ENCODE data around the gene SPATA7.
"Not testable (repeated sequence)": the region's sequence is repeated elsewhere in the genome, so short reads cannot be mapped to it uniquely, and the experiment has no call there.

The SPATA7 gene, protein sequence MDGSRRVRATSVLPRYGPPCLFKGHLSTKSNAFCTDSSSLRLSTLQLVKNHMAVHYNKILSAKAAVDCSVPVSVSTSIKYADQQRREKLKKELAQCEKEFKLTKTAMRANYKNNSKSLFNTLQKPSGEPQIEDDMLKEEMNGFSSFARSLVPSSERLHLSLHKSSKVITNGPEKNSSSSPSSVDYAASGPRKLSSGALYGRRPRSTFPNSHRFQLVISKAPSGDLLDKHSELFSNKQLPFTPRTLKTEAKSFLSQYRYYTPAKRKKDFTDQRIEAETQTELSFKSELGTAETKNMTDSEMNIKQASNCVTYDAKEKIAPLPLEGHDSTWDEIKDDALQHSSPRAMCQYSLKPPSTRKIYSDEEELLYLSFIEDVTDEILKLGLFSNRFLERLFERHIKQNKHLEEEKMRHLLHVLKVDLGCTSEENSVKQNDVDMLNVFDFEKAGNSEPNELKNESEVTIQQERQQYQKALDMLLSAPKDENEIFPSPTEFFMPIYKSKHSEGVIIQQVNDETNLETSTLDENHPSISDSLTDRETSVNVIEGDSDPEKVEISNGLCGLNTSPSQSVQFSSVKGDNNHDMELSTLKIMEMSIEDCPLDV

DNA sequence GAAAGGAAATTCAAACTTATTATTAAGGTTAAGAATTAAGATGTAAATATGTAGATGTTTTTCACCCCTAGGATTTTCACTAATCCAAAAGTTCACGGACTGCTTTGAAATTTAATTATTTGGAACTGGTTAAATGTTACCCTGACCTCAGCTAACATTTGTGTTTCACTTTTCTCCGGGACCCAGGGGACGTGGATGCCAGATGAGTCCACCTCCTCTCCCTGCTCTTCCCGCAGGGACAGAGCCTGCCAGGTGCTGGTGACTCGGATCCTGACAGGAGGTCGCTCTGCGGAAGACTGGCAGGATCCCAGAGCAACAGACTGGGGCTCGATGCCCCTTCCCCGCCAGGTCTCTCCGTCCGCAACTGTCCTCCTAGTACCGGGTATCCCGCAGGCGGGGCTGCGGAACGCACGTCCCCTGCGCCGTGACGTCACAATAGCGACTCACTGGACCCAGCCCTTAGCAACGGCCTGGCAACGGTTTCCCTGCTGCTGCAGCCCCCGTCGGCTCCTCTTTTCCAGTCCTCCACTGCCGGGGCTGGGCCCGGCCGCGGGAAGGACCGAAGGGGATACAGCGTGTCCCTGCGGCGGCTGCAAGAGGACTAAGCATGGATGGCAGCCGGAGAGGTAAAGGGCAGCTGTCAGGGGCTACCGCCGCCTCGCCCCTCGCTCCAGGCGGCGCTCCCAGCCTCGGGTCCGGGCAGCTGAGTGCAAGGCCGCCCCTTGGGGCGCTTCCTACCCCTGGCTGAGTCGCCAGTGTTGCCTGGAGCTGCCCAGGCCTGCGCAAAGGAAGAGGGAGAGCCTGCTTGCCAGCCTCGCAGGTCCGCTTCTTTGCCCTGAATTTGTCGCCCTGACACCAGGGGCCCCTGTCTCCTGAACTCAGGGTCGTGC is at the start of gene SPATA7:
SPATA7 (plus strand) TSS at position 446 of the 890 bp plus-strand sequence; CDS start at position 608, 162 bp downstream.
- DNase-seq, result peak; percentile 81 to 82

DNA sequence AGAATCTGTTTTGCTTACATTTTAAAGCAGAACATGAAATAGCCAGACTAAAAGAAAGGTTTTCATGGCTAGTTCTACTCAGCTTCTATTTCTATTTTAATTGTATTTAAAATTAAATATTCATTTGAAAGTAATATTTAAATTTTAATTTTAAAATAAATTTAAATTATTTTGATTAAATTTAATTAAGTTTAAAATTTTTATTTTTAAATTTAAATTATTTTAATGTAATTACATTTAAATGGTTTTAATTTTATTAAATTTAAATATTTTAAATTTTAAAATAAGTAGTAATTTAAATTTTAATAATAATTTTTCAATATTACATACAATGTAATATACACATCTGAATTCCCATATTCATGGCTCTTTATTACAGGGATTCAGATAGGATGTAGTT is 45.1 kb upstream of the SPATA7 start:
- no peak for DNase-seq

GRCh38 chr14:88342980-88343379 is 42.5 kb upstream of the SPATA7 start:
- no peak for DNase-seq

- DNase-seq, result no peak
These were observed 39.3 kb upstream of the SPATA7 start for GRCh38 chr14:88346048-88346639.

DNA sequence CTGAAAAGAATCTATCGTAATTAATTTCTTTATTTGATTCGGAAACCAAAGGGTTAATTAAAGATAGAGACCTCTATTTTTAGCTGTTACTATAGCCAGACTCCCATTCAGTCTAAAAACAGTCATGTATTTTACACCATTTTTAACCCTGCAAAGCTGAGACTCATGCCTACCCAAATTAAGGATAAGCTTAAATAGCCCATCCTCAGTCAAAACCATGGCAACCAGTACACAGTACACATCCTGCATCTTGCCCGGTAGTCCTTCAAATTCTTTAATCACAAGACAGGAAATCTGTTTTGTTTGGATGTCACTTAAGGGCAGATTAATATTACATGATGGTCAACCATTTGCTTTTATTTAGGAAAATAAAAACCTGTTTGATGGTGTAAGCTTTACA is 36.9 kb upstream of the SPATA7 start:
- no peak for DNase-seq

- no peak for DNase-seq
These were observed 33.3 kb upstream of the SPATA7 start for GRCh38 chr14:88351966-88352691.

GRCh38 chr14:88352698-88353097 is 32.8 kb upstream of the SPATA7 start:
- DNase-seq, result no peak

DNA sequence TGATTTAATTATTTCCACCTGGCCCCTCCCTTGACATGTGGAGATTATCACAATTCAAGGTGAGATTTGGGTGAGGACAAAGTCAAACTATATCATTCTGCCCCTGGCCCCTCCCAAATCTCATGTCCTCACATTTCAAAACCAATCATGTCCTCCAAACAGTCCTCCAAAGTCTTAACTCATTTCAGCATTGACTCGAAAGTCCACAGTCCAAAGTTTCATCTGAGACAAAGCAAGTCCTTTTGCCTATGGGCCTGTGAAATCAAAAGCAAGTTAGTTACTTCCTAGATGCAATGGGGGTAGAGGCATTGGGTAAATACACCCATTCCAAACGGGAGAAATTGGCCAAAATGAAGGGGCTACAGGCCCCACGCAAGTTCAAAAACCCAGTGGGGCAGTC is 31.1 kb upstream of the SPATA7 start:
- DNase-seq, result no peak

GRCh38 chr14:88359500-88359899 is 26.0 kb upstream of the SPATA7 start:
- DNase-seq, result no peak

DNA sequence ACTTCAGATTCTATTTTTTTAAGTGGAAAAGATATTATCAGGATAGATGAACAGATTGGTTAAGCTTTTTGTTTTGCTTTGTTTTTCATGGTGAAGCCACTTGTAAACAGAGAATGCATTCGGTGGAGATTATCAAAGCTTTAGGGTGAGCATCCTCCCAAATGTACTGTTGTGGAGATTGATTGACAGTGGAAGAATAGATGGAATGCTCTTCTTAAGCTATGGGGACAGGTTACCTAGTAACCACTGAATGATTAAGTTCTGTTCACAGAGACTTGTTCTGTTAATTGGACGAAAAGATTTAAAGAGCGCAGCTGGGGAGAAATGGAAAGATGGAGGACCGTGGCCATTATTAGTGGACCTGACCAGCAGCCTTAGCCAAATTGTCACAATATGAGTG is 21.8 kb upstream of the SPATA7 start:
- DNase-seq, result no peak

DNA sequence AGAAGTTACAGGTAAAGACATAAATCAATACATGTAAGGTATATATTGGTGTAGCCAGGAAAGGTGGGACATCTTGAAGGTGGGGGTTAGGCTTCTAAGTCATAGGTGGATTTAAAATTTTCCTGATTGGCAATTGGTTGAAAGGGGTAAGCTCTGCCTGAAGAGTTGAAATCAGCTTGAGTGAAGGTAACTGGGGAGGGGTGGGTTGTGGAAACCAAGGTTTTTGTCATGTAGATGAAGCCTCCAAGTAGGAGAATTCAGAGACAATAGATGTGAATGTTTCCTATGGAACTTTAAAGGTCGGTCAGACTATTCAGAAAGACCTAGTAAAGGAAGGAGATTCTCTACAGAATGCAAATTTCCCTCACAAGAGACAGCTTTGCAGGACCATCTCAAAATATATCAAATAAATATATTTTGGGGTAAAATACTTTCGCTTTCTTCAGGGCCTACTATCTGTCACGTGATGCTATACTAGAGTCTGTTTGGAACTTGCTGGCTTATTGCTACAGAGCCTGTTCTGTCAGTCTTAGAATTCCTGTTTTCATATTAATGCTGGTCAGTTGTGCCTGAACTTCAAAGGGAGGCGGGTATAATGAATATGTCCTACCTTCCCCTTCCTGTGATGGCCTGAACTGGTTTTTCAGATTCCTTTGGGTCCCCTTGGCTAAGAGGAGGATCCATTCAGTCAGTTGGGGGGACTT is 20.6 kb upstream of the SPATA7 start:
- no peak for DNase-seq

DNA sequence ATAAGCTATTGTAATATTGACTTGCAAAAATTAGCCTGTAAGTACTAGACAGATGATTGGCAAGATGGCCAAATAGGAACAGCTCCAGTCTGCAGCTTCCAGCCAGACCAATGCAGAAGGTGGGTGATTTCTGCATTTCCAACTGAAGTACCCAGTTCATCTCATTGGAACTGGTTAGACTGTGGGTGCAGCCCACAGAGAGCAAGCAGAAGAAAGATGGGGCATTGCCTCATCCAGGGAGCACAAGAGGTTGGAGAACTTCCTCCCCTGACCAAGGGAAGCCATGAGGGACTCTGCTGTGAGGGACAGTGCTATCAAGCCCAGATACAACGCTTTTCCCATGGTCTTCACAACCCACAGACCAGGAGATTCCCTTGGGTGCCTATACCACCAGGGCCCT is 16.0 kb upstream of the SPATA7 start:
- no peak for DNase-seq

GRCh38 chr14:88379706-88380343 is 5.6 kb upstream of the SPATA7 start:
- no peak for DNase-seq

GRCh38 chr14:88380405-88380804 is 5.1 kb upstream of the SPATA7 start:
- no peak for DNase-seq

DNA sequence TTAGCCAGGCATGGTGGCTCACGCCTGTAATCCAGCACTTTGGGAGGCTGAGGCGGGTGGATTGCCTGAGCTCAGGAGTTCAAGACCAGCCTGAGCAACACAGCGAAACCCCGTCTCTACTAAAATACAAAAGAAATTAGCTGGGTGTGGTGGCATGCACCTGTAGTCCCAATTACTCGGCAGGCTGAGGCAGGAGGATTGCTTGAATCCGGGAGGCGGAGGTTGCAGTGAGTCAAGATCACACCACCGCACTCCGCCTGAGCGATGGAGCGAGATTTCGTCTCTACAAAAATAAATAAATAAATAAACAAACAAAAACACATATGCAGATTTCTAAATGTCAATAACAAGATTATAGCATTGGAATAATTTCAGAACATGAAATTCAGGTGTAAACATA is 3.8 kb upstream of the SPATA7 start:
- not testable (repeated sequence) for DNase-seq

GRCh38 chr14:88384718-88385117 is 739 bp upstream of the SPATA7 start:
- peak in 1 of 2 donors; percentile 5 for DNase-seq

DNA sequence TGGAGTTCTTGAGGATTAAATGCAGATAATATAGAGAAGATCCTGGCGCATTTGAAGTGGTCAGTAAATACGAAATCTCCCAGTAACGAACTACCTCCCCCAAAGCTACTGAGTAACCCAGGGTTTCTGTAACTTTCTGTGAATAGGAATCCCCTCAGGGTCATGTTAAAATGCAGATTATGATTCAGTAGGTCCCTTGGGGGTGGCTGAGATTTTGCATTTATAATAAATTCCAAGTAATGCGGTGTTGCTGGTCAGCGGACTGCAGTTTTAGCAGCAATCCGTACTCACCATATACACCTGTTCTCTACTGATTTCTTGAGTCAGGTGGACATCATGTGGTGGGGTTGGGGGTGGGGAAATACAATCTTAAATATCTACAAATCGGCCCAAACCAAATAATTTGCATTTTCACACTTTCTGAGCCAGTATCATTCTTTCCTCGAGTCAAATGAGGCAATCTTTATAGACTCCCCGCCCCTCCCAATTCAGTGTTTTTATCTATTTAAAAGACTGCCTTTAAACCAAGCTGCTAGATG is 868 bp downstream of the SPATA7 start:
- DNase-seq, result no peak

- no peak for DNase-seq
These were observed 3.4 kb downstream of the SPATA7 start for GRCh38 chr14:88388741-88389282.

- DNase-seq, result no peak
These were observed 7.2 kb downstream of the SPATA7 start for GRCh38 chr14:88392609-88393008.

GRCh38 chr14:88411039-88411438 is 25.6 kb downstream of the SPATA7 start:
- DNase-seq, result no peak

DNA sequence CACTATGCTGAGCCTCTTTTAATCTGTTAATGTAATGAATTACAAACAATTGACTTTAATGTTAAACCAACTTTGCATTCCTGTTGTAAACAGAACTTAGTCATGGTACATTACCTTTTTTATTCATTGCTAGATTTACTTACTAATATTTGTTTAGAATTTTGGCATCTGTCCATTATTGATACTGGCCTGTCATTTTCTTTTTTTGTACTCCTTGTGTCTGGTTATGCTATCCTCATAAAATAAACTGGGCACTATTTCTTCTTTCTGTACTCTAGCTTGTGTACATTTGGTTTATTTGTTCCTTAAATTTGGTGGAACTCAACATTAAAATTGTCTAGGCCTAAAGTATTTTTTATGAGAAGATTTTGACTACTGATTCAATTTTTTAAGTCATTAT is 32.1 kb downstream of the SPATA7 start:
- DNase-seq, result no peak

Measured in CD4-positive, alpha-beta T cell treated with Interferon alpha-2 for 1 hour (primary cell).